Hepatocyte (in vitro differentiated cells): ENCODE measurements around the gene ADCY2. TPM values are rescaled to one million over a fixed set of nuclear protein-coding genes. Genes with fewer than 3 reads are reported as not detected.

Source experiments
- DNase-seq: peaks from one replicate; pipeline ENCODE4 v3.0.0-alpha.2; 2016; ENCODE audit warnings: low spot score
- H2AFZ ChIP-seq: fragments of 200-600 bp; sonication (generic); 2 replicates; pipeline ENCODE4 v1.6.0; 2016; ENCODE audit warnings: antibody characterized with exemption, mild to moderate bottlenecking
- H3K27ac ChIP-seq: fragments of 200-600 bp; sonication (generic); 2 replicates; pipeline ENCODE4 v1.5.1; 2016; ENCODE audit warnings: mild to moderate bottlenecking
- H3K27me3 ChIP-seq: fragments of 200-600 bp; sonication (generic); 2 replicates; pipeline ENCODE4 v1.6.1; 2016
- H3K36me3 ChIP-seq: fragments of 200-600 bp; sonication (generic); replicated peaks from 2 replicates; pipeline ENCODE4 v1.5.1; 2016; ENCODE audit warnings: low read depth; ENCODE audit not compliant: insufficient read depth
- H3K4me1 ChIP-seq: fragments of 200-600 bp; sonication (generic); 2 replicates; pipeline ENCODE4 v1.5.1; 2016; ENCODE audit warnings: mild to moderate bottlenecking, moderate library complexity; ENCODE audit not compliant: insufficient read depth
- H3K4me2 ChIP-seq: fragments of 200-600 bp; sonication (generic); 2 replicates; pipeline ENCODE4 v1.6.0; 2016
- H3K4me3 ChIP-seq: fragments of 200-600 bp; sonication (generic); 2 replicates; pipeline ENCODE4 v1.5.1; 2016; ENCODE audit warnings: mild to moderate bottlenecking
- H3K79me2 ChIP-seq: fragments of 200-600 bp; sonication (generic); 2 replicates; pipeline ENCODE4 v1.6.0; 2017; ENCODE audit warnings: mild to moderate bottlenecking
- H3K9me2 ChIP-seq: fragments of 200-600 bp; sonication (generic); replicated peaks from 2 replicates; pipeline ENCODE4 v1.6.0; 2017; ENCODE audit warnings: mild to moderate bottlenecking; ENCODE audit not compliant: insufficient read depth
- H3K9me3 ChIP-seq: fragments of 200-600 bp; sonication (generic); 2 replicates; pipeline ENCODE4 v1.5.1; 2016; ENCODE audit warnings: low read depth, mild to moderate bottlenecking
- H4K20me1 ChIP-seq: fragments of 200-600 bp; sonication (generic); 2 replicates; pipeline ENCODE4 v1.6.0; 2016; ENCODE audit warnings: mild to moderate bottlenecking; ENCODE audit not compliant: insufficient read depth, poor library complexity, severe bottlenecking
- EZH2 ChIP-seq: fragments of 200-600 bp; sonication (generic); IDR thresholded peaks from 2 replicates; pipeline ENCODE4 v1.6.1; 2016; ENCODE audit warnings: antibody characterized with exemption, mild to moderate bottlenecking, borderline replicate concordance
- EZH2phosphoT487 ChIP-seq: fragments of 200-600 bp; sonication (generic); IDR thresholded peaks from one replicate; pipeline ENCODE4 v1.6.1; 2018; ENCODE audit warnings: antibody characterized with exemption, mild to moderate bottlenecking, low read depth, moderate library complexity; ENCODE audit not compliant: unreplicated experiment, severe bottlenecking
- WGBS: methylation state at CpG from one replicate; pipeline ENCODE4 v1.1.6; 2016; ENCODE audit warnings: low lambda C conversion rate; ENCODE audit errors: missing lambda C conversion rate; 5-methylcytosine and 5-hydroxymethylcytosine counted together
- polyA plus RNA-seq: library from polyadenylated mRNA; unstranded; fragments of >200 nt; fragmentation: Nextera tagmentation; extraction: Ambion mirVana; gene quantifications from 2 replicates; pipeline ENCODE4 v1.2.1, GENCODE V29; 2016
- total RNA-seq: library from RNA; depleted of rRNA; stranded (reverse); fragments of >200 nt; gene quantifications from 2 replicates; pipeline ENCODE4 v1.2.3, GENCODE V29; 2014
- TF ChIP-seq, protein P1 (sequence below): fragments of 200-600 bp; sonication (generic); IDR thresholded peaks from 2 replicates; pipeline ENCODE4 v1.5.1; 2016; ENCODE audit warnings: antibody characterized with exemption, mild to moderate bottlenecking; ENCODE audit not compliant: poor library complexity

ADCY2 gene
- total and polyA plus RNA-seq, 2 experiments from 2014 or later = 3.2 to 8.5 TPM

DNA sequence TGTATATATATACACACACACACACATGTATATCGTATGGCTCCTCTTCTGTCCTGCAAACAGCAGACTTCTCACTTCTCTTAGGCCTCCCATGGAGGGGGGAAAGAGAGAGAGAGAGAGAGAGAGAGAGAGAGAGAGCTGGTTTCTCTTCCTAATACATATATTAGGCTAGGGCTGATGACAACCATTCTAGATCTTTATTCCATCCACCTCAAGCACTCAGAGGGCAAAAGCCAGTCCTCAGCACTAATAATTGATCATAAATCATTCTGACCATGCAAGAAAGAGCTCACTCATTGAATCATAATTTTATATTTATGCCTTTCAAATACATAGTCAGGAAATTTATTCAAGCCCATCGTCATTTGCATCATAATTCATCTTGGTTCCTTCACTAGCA lies 408.0 kb downstream of the ADCY2 start:
- H3K4me3 ChIP-seq = no peak overlapping the region
- no peak overlapping the region for H3K4me2 ChIP-seq
- H3K27me3 ChIP-seq = no peaks in the 10 kb centered on the region
- H3K9me3 ChIP-seq = no peaks in the 10 kb centered on the region
- H3K79me2 ChIP-seq = no peaks in the 10 kb centered on the region
- no peaks in the 10 kb centered on the region for H4K20me1 ChIP-seq
- TF ChIP-seq EZH2 = no peak
- TF ChIP-seq, protein P1, sequence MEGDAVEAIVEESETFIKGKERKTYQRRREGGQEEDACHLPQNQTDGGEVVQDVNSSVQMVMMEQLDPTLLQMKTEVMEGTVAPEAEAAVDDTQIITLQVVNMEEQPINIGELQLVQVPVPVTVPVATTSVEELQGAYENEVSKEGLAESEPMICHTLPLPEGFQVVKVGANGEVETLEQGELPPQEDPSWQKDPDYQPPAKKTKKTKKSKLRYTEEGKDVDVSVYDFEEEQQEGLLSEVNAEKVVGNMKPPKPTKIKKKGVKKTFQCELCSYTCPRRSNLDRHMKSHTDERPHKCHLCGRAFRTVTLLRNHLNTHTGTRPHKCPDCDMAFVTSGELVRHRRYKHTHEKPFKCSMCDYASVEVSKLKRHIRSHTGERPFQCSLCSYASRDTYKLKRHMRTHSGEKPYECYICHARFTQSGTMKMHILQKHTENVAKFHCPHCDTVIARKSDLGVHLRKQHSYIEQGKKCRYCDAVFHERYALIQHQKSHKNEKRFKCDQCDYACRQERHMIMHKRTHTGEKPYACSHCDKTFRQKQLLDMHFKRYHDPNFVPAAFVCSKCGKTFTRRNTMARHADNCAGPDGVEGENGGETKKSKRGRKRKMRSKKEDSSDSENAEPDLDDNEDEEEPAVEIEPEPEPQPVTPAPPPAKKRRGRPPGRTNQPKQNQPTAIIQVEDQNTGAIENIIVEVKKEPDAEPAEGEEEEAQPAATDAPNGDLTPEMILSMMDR = no peak
- no peak for TF ChIP-seq EZH2phosphoT487
- H3K9me2 ChIP-seq = no peaks in the 10 kb centered on the region
- H3K27ac ChIP-seq = no peak overlapping the region
- no peak overlapping the region for H2AFZ ChIP-seq
- H3K36me3 ChIP-seq = no peaks in the 10 kb centered on the region
- WGBS = 76% methylated on average over 2 of the region's 2 CpGs
- no peak for DNase-seq
- H3K4me1 ChIP-seq = no peaks in the 10 kb centered on the region

DNA sequence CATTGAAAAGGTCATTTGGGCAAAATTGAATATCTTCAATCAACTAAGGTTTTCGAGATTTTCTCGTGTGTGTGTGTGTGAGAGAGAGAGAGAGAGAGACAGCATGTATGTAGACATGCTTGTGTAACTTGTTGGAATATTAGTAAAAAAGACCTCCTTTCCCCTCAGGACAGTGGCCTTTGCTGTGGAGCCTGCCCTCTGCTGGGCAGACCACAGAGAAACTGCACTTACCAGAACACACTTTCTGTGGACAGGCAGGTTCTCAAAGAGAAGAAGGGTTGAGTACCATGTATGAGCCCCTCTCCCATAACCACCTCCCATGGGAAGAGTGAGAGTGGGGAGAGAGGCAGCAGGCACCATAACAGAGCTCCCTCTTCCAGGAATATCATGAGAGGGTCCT lies 409.4 kb downstream of the ADCY2 start:
- no peak overlapping the region for H3K4me3 ChIP-seq
- no peaks in the 10 kb centered on the region for H3K27me3 ChIP-seq
- H4K20me1 ChIP-seq = no peaks in the 10 kb centered on the region
- no peaks in the 10 kb centered on the region for H3K9me3 ChIP-seq
- no peak overlapping the region for H3K27ac ChIP-seq
- H3K79me2 ChIP-seq = no peaks in the 10 kb centered on the region
- no peak overlapping the region for H3K4me2 ChIP-seq
- no peaks in the 10 kb centered on the region for H3K4me1 ChIP-seq
- no peak overlapping the region for H2AFZ ChIP-seq
- H3K9me2 ChIP-seq = no peaks in the 10 kb centered on the region
- H3K36me3 ChIP-seq = no peaks in the 10 kb centered on the region
- 81% methylated on average over 2 of the region's 2 CpGs for WGBS
- TF ChIP-seq, protein P1 = peak; percentile 34
- TF ChIP-seq EZH2 = no peak
- TF ChIP-seq EZH2phosphoT487 = no peak
- DNase-seq = no peak

DNA sequence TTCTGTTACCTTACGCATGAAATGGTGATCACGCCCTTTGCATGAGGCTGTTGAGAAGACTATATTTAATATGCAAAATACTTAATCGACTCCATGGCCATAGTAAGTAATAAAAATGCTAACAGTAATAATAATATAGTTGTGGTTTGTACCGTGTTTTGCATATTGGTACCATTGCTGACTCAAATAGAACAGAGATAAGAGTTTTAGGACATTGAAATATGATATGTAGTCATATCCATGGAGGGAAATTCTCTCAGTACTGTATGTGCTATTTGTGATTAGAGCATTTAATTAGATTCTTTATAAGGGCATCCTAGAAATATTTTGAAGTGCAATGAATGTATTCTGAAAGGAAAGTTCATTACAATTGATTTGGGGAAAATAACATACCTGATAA lies 413.1 kb downstream of the ADCY2 start:
- no peaks in the 10 kb centered on the region for H4K20me1 ChIP-seq
- H3K4me1 ChIP-seq = no peaks in the 10 kb centered on the region
- H2AFZ ChIP-seq = no peak overlapping the region
- no peaks in the 10 kb centered on the region for H3K79me2 ChIP-seq
- no peak for DNase-seq
- WGBS = 92% methylated on average over 4 of the region's 4 CpGs
- H3K27me3 ChIP-seq = no peaks in the 10 kb centered on the region
- H3K9me2 ChIP-seq = no peaks in the 10 kb centered on the region
- H3K9me3 ChIP-seq = no peaks in the 10 kb centered on the region
- no peak overlapping the region for H3K27ac ChIP-seq
- no peak overlapping the region for H3K4me3 ChIP-seq
- no peak overlapping the region for H3K4me2 ChIP-seq
- TF ChIP-seq, protein P1 = no peak
- TF ChIP-seq EZH2 (no peak), EZH2phosphoT487 (no peak)
- no peaks in the 10 kb centered on the region for H3K36me3 ChIP-seq

DNA sequence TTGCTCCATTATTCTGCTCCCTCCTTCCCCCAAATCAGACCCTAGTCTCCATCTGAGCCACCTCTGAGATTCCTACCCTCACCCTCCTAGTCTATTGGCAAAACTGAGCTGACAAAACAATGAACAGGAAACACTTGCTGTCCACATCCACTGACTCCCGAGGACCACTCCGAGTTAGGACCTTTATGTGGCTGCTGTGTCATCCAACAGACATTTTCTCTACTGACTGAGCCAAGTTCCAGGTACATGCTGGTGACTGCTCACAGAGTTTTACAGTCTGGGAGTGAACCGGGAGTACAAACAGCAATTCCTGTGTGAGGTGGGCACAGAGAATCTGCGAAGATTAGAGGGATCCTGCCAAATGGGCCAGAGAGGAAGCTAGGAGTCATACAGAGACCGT lies 415.8 kb downstream of the ADCY2 start:
- Histone ChIP-seq H4K20me1 (no peaks in the 10 kb centered on the region), H3K9me2 (no peaks in the 10 kb centered on the region), H3K4me1 (no peaks in the 10 kb centered on the region), H3K9me3 (no peaks in the 10 kb centered on the region), H2AFZ (no peak overlapping the region), H3K4me2 (no peak overlapping the region), H3K36me3 (no peaks in the 10 kb centered on the region), H3K27me3 (no peaks in the 10 kb centered on the region), H3K79me2 (no peaks in the 10 kb centered on the region), H3K27ac (no peak overlapping the region), H3K4me3 (no peak overlapping the region)
- no peak for DNase-seq
- WGBS = 82% methylated on average over 5 of the region's 5 CpGs
- TF ChIP-seq EZH2phosphoT487 = no peak
- TF ChIP-seq, protein P1 = no peak
- no peak for TF ChIP-seq EZH2
